GM21528 (cell line): Measurements from ENCODE around the gene UBE4B.

Source experiments
- ATAC-seq: cut with Tn5 transposase; IDR thresholded peaks from one replicate; pipeline ENCODE4 v1.9.1; 2021; ENCODE audit warnings: mild to moderate bottlenecking, moderate library complexity; ENCODE audit not compliant: unreplicated experiment, low FRiP score

UBE4B gene

GRCh38 chr1:10031461-10031860 is 1.3 kb upstream of the UBE4B start:
- no peak for ATAC-seq

GRCh38 chr1:10033359-10033845 is 644 bp downstream of the UBE4B start:
- peak; percentile 19 for ATAC-seq

GRCh38 chr1:10042746-10043145 is 10.0 kb downstream of the UBE4B start:
- ATAC-seq, result no peak

GRCh38 chr1:10045480-10046355 is 13.0 kb downstream of the UBE4B start:
- no peak for ATAC-seq

- ATAC-seq, result no peak
These were observed 13.8 kb downstream of the UBE4B start for GRCh38 chr1:10046356-10047085.

- ATAC-seq, result no peak
These were observed 15.8 kb downstream of the UBE4B start for GRCh38 chr1:10048601-10049000.

- no peak for ATAC-seq
These were observed 17.9 kb downstream of the UBE4B start for GRCh38 chr1:10050611-10051010.

- no peak for ATAC-seq
These were observed 18.9 kb downstream of the UBE4B start for GRCh38 chr1:10051656-10052055.

- ATAC-seq, result no peak
These were observed 19.6 kb downstream of the UBE4B start for GRCh38 chr1:10052347-10052746.

GRCh38 chr1:10054465-10054864 is 21.7 kb downstream of the UBE4B start:
- no peak for ATAC-seq

GRCh38 chr1:10056599-10056987 is 23.8 kb downstream of the UBE4B start:
- ATAC-seq, result no peak

GRCh38 chr1:10057343-10057742 is 24.6 kb downstream of the UBE4B start:
- no peak for ATAC-seq

GRCh38 chr1:10057796-10058195 is 25.0 kb downstream of the UBE4B start:
- no peak for ATAC-seq

GRCh38 chr1:10059342-10059718 is 26.6 kb downstream of the UBE4B start:
- no peak for ATAC-seq

GRCh38 chr1:10060311-10061100 is 27.7 kb downstream of the UBE4B start:
- ATAC-seq, result no peak

GRCh38 chr1:10061276-10061675 is 28.5 kb downstream of the UBE4B start:
- ATAC-seq, result no peak

- ATAC-seq, result no peak
These were observed 31.1 kb downstream of the UBE4B start for GRCh38 chr1:10063878-10064277.

GRCh38 chr1:10064416-10065343 is 31.9 kb downstream of the UBE4B start:
- no peak for ATAC-seq

GRCh38 chr1:10065344-10065685 is 32.6 kb downstream of the UBE4B start:
- no peak for ATAC-seq

GRCh38 chr1:10065760-10066159 is 33.0 kb downstream of the UBE4B start:
- ATAC-seq, result no peak
